Measurements from ENCODE around the gene ZNF598. TPM values are rescaled to one million over a fixed set of nuclear protein-coding genes. Genes with fewer than 3 reads are reported as not detected.

Gene ZNF598
- total and polyA plus RNA-seq, 2 of the 13 experiments (the other 11 are each of a cell fraction or from before 2014, with no cell fraction given) = 13.5 to 14.2 TPM

- 0 out of 2 replicates have a peak, but pooled peaks have one; percentile 18 for TF ChIP-seq EED (CRISPR knock-in tag; IDR thresholded peaks at IDR 0.05)
- TF ChIP-seq GATA4 (IDR thresholded peaks at IDR 0.05; ENCODE audit: borderline replicate concordance, low read depth) = peak; percentile 20; the same call in 1 of the 2 replicates
- TF ChIP-seq ELK4 (CRISPR knock-in tag; IDR thresholded peaks at IDR 0.05; ENCODE audit: borderline replicate concordance) = no peak
- no peak for TF ChIP-seq ZNF484 (CRISPR knock-in tag; IDR thresholded peaks at IDR 0.05; ENCODE audit: borderline replicate concordance, low read depth)
- TF ChIP-seq ARNT (IDR thresholded peaks at IDR 0.05) = no peak
- TF ChIP-seq AGO2 (optimal IDR thresholded peaks at IDR 0.05; ENCODE audit: low read depth, low read length) = peak; percentile 85
- TF ChIP-seq ARNT2 (CRISPR knock-in tag; IDR thresholded peaks at IDR 0.05; ENCODE audit: low read depth) = 0 out of 2 replicates have a peak, but pooled peaks have one; percentile 51
- 0 out of 2 replicates have a peak, but pooled peaks have one; percentile 53 for TF ChIP-seq ZNF589 (CRISPR knock-in tag; conservative IDR thresholded peaks at IDR 0.05)
- TF ChIP-seq ZNF276 (CRISPR knock-in tag; IDR thresholded peaks at IDR 0.05; ENCODE audit: low read depth) = no peak
- TF ChIP-seq NR2F6 (IDR thresholded peaks at IDR 0.05) = peak; percentile 95
- TF ChIP-seq NR2F6 (CRISPR knock-in tag; IDR thresholded peaks at IDR 0.05) = peak; percentile 97
- no peak for TF ChIP-seq CERS6 (CRISPR knock-in tag; IDR thresholded peaks at IDR 0.05)
- TF ChIP-seq JUNB (CRISPR knock-in tag; IDR thresholded peaks at IDR 0.05; ENCODE audit: borderline replicate concordance) = no peak; the same call in 1 of the 2 replicates
- TF ChIP-seq ZNF660 (CRISPR knock-in tag; IDR thresholded peaks at IDR 0.05; ENCODE audit: borderline replicate concordance, low read depth) = no peak
- no peak for TF ChIP-seq ZNF296 (CRISPR knock-in tag; conservative IDR thresholded peaks at IDR 0.05)
- no peak for TF ChIP-seq PTBP1 (IDR thresholded peaks at IDR 0.05; ENCODE audit: low read depth, low read length, poor library complexity, severe bottlenecking)
- TF ChIP-seq GATAD1 (CRISPR knock-in tag; IDR thresholded peaks at IDR 0.05) = no peak
- TF ChIP-seq FOXM1 (CRISPR knock-in tag; IDR thresholded peaks at IDR 0.05) = no peak
- TF ChIP-seq ZNF883 (CRISPR knock-in tag; IDR thresholded peaks at IDR 0.05; ENCODE audit: not compliant biosample characterization) = peak; percentile 4
- 0 out of 2 replicates have a peak, but pooled peaks have one; percentile 13 for TF ChIP-seq ZNF598 (CRISPR knock-in tag; IDR thresholded peaks at IDR 0.05; ENCODE audit: borderline replicate concordance)
- no peak; the same call in none of the 2 replicates for TF ChIP-seq FOSL2 (CRISPR knock-in tag; IDR thresholded peaks at IDR 0.05)
- TF ChIP-seq MAFK (conservative IDR thresholded peaks at IDR 0.05 in 1 of 2, IDR thresholded peaks at IDR 0.05 in 1 of 2; ENCODE audit: low read length in 2 of 2) = no peak
- no peak; the same call in 1 of the 2 replicates for TF ChIP-seq ZNF33A (CRISPR knock-in tag; IDR thresholded peaks at IDR 0.05; ENCODE audit: borderline replicate concordance)
- TF ChIP-seq ZNF709 (CRISPR knock-in tag; IDR thresholded peaks at IDR 0.05) = no peak
- TF ChIP-seq ZNF792 (CRISPR knock-in tag; IDR thresholded peaks at IDR 0.05) = peak; percentile 66
- no peak for TF ChIP-seq NFYC (CRISPR knock-in tag; IDR thresholded peaks at IDR 0.05)
- peak; percentile 48; the same call in 1 of the 2 replicates for TF ChIP-seq ZNF878 (CRISPR knock-in tag; IDR thresholded peaks at IDR 0.05)
- no peak for TF ChIP-seq ZNF10 (CRISPR knock-in tag; IDR thresholded peaks at IDR 0.05; ENCODE audit: borderline replicate concordance, low read depth)
- TF ChIP-seq GTF2F1 (IDR thresholded peaks at IDR 0.05; ENCODE audit: low read length) = no peak
These were observed 29.8 kb upstream of the ZNF598 start (continued) for GRCh38 chr16:2039274-2040031.

All from HepG2 (cell line).